Measurements from ENCODE around the gene KCNA2. TPM values are rescaled to one million over a fixed set of nuclear protein-coding genes. Genes with fewer than 3 reads are reported as not detected.
A peak's percentile ranks its signal among the peaks of the same experiment; 100 is the strongest.

The KCNA2 gene
- total RNA-seq (2022) (0.11 TPM in 1 of 2 replicates, not detected in the other), Bru-seq, nascent RNA (percentile 4 among the genes with signal in this experiment), BruChase-seq, experiment 1, labeled RNA remaining after a 2-hour chase (percentile 2 among the genes with signal in this experiment), BruChase-seq, experiment 2, labeled RNA remaining after a 6-hour chase (percentile 7 among the genes with signal in this experiment)
- long read RNA-seq = 0 reads

GRCh38 chr1:110605901-110606656, at the start of gene KCNA2:
Gene KCNA2, minus strand, starts transcription at chr1:110606358. Its CDS starts 1,576 bp downstream, at chr1:110604782.
- DNase-seq = peak in 1 of 2 experiments; percentile 26
- ChIA-PET CTCF (interaction anchor here (0.7 to 1.3 kb wide), 3 partner anchors 13 to 399 kb away, joined by 3 to 4 read pairs (median 3); no protein-coding TSS in a partner anchor), POLR2A (no interaction called here)
- no peaks in the 10 kb centered on the region for H3K9me3 ChIP-seq
- TF ChIP-seq CTCF (IDR thresholded peaks at IDR 0.05; ENCODE audit: insufficient read depth in 1 of 2, low read depth in 1 of 2, low read length in 1 of 2, severe bottlenecking in 1 of 2, unreplicated experiment in 1 of 2) = no peak
- BruUV-seq (replicated peaks) = no TSS peak
- Mint-ChIP-seq H3K9me3 (ENCODE audit: unreplicated experiment) (no peaks in the 10 kb centered on the region), H3K27ac (ENCODE audit: unreplicated experiment) (no peak within 1 kb of the TSS), H3K27me3 (ENCODE audit: insufficient read depth, unreplicated experiment) (peaks cover 3% of the 10 kb centered on the region), H3K36me3 (ENCODE audit: insufficient read depth, unreplicated experiment) (no peaks in the 10 kb centered on the region), H3K4me3 (ENCODE audit: unreplicated experiment) (peak within 1 kb of the TSS; percentile 67), H3K4me1 (ENCODE audit: low read depth, unreplicated experiment) (no peaks in the 10 kb centered on the region)
- peak within 1 kb of the TSS; percentile 29 for H3K4me3 ChIP-seq (ENCODE audit: low read depth, low read length)
- intact Hi-C loops (cut with micrococcal nuclease; ENCODE audit: unreplicated experiment) = no loop called here
- H3K4me1 ChIP-seq = no peaks in the 10 kb centered on the region
- no peaks in the 10 kb centered on the region for H3K36me3 ChIP-seq (ENCODE audit: control insufficient read depth, insufficient read depth, low read length)
- H3K27me3 ChIP-seq (replicated peaks; ENCODE audit: control insufficient read depth, insufficient read depth, low read length) = no peaks in the 10 kb centered on the region; the same call in 1 of the 2 replicates

GRCh38 chr1:110650609-110651008, 44.5 kb upstream of the KCNA2 start:
- no TSS peak for BruUV-seq (replicated peaks)
- Histone ChIP-seq H3K4me3 (ENCODE audit: low read depth, low read length) (no peak overlapping the region), H3K4me1 (no peaks in the 10 kb centered on the region), H3K27me3 (replicated peaks; ENCODE audit: control insufficient read depth, insufficient read depth, low read length) (no peaks in the 10 kb centered on the region), H3K9me3 (no peaks in the 10 kb centered on the region), H3K36me3 (ENCODE audit: control insufficient read depth, insufficient read depth, low read length) (no peaks in the 10 kb centered on the region)
- CTCF ChIA-PET = no interaction called here
- no peaks in the 10 kb centered on the region for H3K9me3 Mint-ChIP-seq (ENCODE audit: unreplicated experiment)
- DNase-seq = no peak
- H3K36me3 Mint-ChIP-seq (ENCODE audit: insufficient read depth, unreplicated experiment) = no peaks in the 10 kb centered on the region
- POLR2A ChIA-PET = no interaction called here
- H3K27me3 Mint-ChIP-seq (ENCODE audit: insufficient read depth, unreplicated experiment) = peaks cover 5% of the 10 kb centered on the region
- TF ChIP-seq CTCF (IDR thresholded peaks at IDR 0.05; ENCODE audit: insufficient read depth in 1 of 2, low read depth in 1 of 2, low read length in 1 of 2, severe bottlenecking in 1 of 2, unreplicated experiment in 1 of 2) = no peak
- no peaks in the 10 kb centered on the region for H3K4me1 Mint-ChIP-seq (ENCODE audit: low read depth, unreplicated experiment)
- H3K4me3 Mint-ChIP-seq (ENCODE audit: unreplicated experiment) = no peak overlapping the region
- no peak overlapping the region for H3K27ac Mint-ChIP-seq (ENCODE audit: unreplicated experiment)
- intact Hi-C loops (cut with micrococcal nuclease; ENCODE audit: unreplicated experiment) = no loop called here

- H3K36me3 ChIP-seq (ENCODE audit: control insufficient read depth, insufficient read depth, low read length) = no peaks in the 10 kb centered on the region
- DNase-seq = no peak
- no peaks in the 10 kb centered on the region for H3K36me3 Mint-ChIP-seq (ENCODE audit: insufficient read depth, unreplicated experiment)
- TF ChIP-seq CTCF (IDR thresholded peaks at IDR 0.05; ENCODE audit: insufficient read depth in 1 of 2, low read depth in 1 of 2, low read length in 1 of 2, severe bottlenecking in 1 of 2, unreplicated experiment in 1 of 2) = no peak
- H3K9me3 Mint-ChIP-seq (ENCODE audit: unreplicated experiment) = no peaks in the 10 kb centered on the region
- intact Hi-C loops (cut with micrococcal nuclease; ENCODE audit: unreplicated experiment) = no loop called here
- ChIA-PET CTCF (no interaction called here), POLR2A (no interaction called here)
- H3K4me3 ChIP-seq (ENCODE audit: low read depth, low read length) = no peak overlapping the region
- BruUV-seq (replicated peaks) = no TSS peak
- H3K4me3 Mint-ChIP-seq (ENCODE audit: unreplicated experiment) = no peak overlapping the region
- no peaks in the 10 kb centered on the region for H3K4me1 Mint-ChIP-seq (ENCODE audit: low read depth, unreplicated experiment)
- no peaks in the 10 kb centered on the region for H3K27me3 ChIP-seq (replicated peaks; ENCODE audit: control insufficient read depth, insufficient read depth, low read length)
- H3K4me1 ChIP-seq = no peaks in the 10 kb centered on the region
- H3K27me3 Mint-ChIP-seq (ENCODE audit: insufficient read depth, unreplicated experiment) = peaks cover 8% of the 10 kb centered on the region
- H3K27ac Mint-ChIP-seq (ENCODE audit: unreplicated experiment) = no peak overlapping the region
- H3K9me3 ChIP-seq = no peaks in the 10 kb centered on the region
Measured at GRCh38 chr1:110648417-110648816, 42.3 kb upstream of the KCNA2 start.
